DND-41 (cell line): ENCODE data around the gene RAD51B.

Source experiments
- ATAC-seq: fragments of 200-7000 bp; cut with Tn5 transposase; 3 replicates; pipeline ENCODE4 v1.9.1; 2021; ENCODE audit warnings: low read depth; ENCODE audit not compliant: insufficient read depth
- DNase-seq: peaks from one replicate; pipeline ENCODE4 v3.0.0-alpha.2; 2020
- H2AFZ ChIP-seq: 2 replicates; pipeline ENCODE4 v1.6.0; 2012; ENCODE audit warnings: low read depth, low read length
- H3K27ac ChIP-seq: 2 replicates; pipeline ENCODE4 v1.5.1; 2012; ENCODE audit warnings: low read length, inconsistent platforms
- H3K27me3 ChIP-seq: fragments of 200-600 bp; sonication (generic); 2 replicates; pipeline ENCODE4 v1.6.0; 2012; ENCODE audit warnings: low read length, mild to moderate bottlenecking, inconsistent platforms; ENCODE audit not compliant: insufficient read depth, poor library complexity
- H3K36me3 ChIP-seq: 2 replicates; pipeline ENCODE4 v1.5.1; 2012; ENCODE audit warnings: low read length, inconsistent platforms; ENCODE audit not compliant: insufficient read depth
- H3K4me1 ChIP-seq: 2 replicates; pipeline ENCODE4 v1.5.1; 2012; ENCODE audit warnings: mild to moderate bottlenecking, low read length; ENCODE audit not compliant: insufficient read depth
- H3K4me2 ChIP-seq: 2 replicates; pipeline ENCODE4 v1.6.0; 2012; ENCODE audit warnings: mild to moderate bottlenecking, moderate library complexity, low read length, inconsistent platforms; ENCODE audit not compliant: insufficient read depth
- H3K4me3 ChIP-seq, 2 experiments: fragments of 200-600 bp in 1 of 2; shearing (Covaris generic) in 1 of 2; 2 replicates each; pipeline ENCODE4 v1.5.1; 2012 to 2016; ENCODE audit warnings: inconsistent platforms in 2 of 2, low read length in 2 of 2, mild to moderate bottlenecking in 2 of 2, low read depth in 1 of 2, moderate library complexity in 1 of 2
- H3K79me2 ChIP-seq: 2 replicates; pipeline ENCODE4 v1.6.0; 2012; ENCODE audit warnings: low read length, inconsistent platforms; ENCODE audit not compliant: insufficient read depth
- H3K9ac ChIP-seq: 2 replicates; pipeline ENCODE4 v1.6.0; 2012; ENCODE audit warnings: low read depth, mild to moderate bottlenecking, inconsistent platforms, low read length, moderate library complexity
- H3K9me3 ChIP-seq: 2 replicates; pipeline ENCODE4 v1.5.1; 2012; ENCODE audit warnings: low read length, moderate library complexity, mild to moderate bottlenecking, inconsistent platforms; ENCODE audit not compliant: insufficient read depth, severe bottlenecking
- H4K20me1 ChIP-seq: 2 replicates; pipeline ENCODE4 v1.6.0; 2012; ENCODE audit warnings: low read length; ENCODE audit not compliant: insufficient read depth
- CTCF ChIP-seq: IDR thresholded peaks from 2 replicates; pipeline ENCODE4 v1.5.1; 2012; ENCODE audit warnings: borderline replicate concordance, low read length, moderate library complexity, mild to moderate bottlenecking; ENCODE audit not compliant: poor library complexity, severe bottlenecking; ENCODE audit errors: extremely low read depth
- EZH2 ChIP-seq: IDR thresholded peaks from 3 replicates; pipeline ENCODE4 v1.6.1; 2012; ENCODE audit warnings: borderline replicate concordance, low read depth, mild to moderate bottlenecking, moderate library complexity, low read length, inconsistent platforms; ENCODE audit not compliant: severe bottlenecking

Gene RAD51B

GRCh38 chr14:68532496-68532895 is 712.9 kb downstream of the RAD51B start:
- ATAC-seq = no peak

GRCh38 chr14:68534276-68534675 is 714.7 kb downstream of the RAD51B start:
- H2AFZ ChIP-seq = no peak overlapping the region
- H3K27ac ChIP-seq = no peak overlapping the region
- H3K27me3 ChIP-seq = no peaks in the 10 kb centered on the region
- H3K36me3 ChIP-seq = no peaks in the 10 kb centered on the region
- no peak overlapping the region for H3K4me2 ChIP-seq
- ATAC-seq (no peak), DNase-seq (no peak)
- no peak overlapping the region for H3K4me3 ChIP-seq
- TF ChIP-seq CTCF (no peak), EZH2 (no peak)
- no peak overlapping the region for H3K9ac ChIP-seq
- H3K79me2 ChIP-seq = no peaks in the 10 kb centered on the region
- peaks cover 19% of the 10 kb centered on the region for H3K9me3 ChIP-seq
- no peaks in the 10 kb centered on the region for H4K20me1 ChIP-seq
- H3K4me1 ChIP-seq = no peaks in the 10 kb centered on the region

More at GRCh38 chr14:68532496-68532895, 712.9 kb downstream of the RAD51B start:
- Histone ChIP-seq H3K27ac (no peak overlapping the region), H3K9ac (no peak overlapping the region), H3K4me3 (no peak overlapping the region), H2AFZ (no peak overlapping the region), H3K79me2 (no peaks in the 10 kb centered on the region), H3K9me3 (peaks cover 25% of the 10 kb centered on the region), H3K4me2 (no peak overlapping the region), H4K20me1 (no peaks in the 10 kb centered on the region), H3K27me3 (no peaks in the 10 kb centered on the region), H3K4me1 (no peaks in the 10 kb centered on the region), H3K36me3 (no peaks in the 10 kb centered on the region)
- DNase-seq = no peak
- TF ChIP-seq CTCF = no peak
- no peak for TF ChIP-seq EZH2

GRCh38 chr14:68535404-68536017 is 715.9 kb downstream of the RAD51B start:
- Histone ChIP-seq H3K27me3 (no peaks in the 10 kb centered on the region), H4K20me1 (no peaks in the 10 kb centered on the region), H3K4me2 (no peak overlapping the region), H3K9me3 (peaks cover 7% of the 10 kb centered on the region), H2AFZ (no peak overlapping the region), H3K9ac (no peak overlapping the region), H3K4me3 (no peak overlapping the region), H3K27ac (no peak overlapping the region), H3K79me2 (no peaks in the 10 kb centered on the region), H3K4me1 (no peaks in the 10 kb centered on the region), H3K36me3 (no peaks in the 10 kb centered on the region)
- no peak for ATAC-seq
- TF ChIP-seq CTCF (no peak), EZH2 (no peak)
- no peak for DNase-seq

- Histone ChIP-seq H3K9me3 (peaks cover 2% of the 10 kb centered on the region), H3K27me3 (no peaks in the 10 kb centered on the region), H3K9ac (no peak overlapping the region), H3K36me3 (no peaks in the 10 kb centered on the region), H2AFZ (no peak overlapping the region), H3K4me2 (no peak overlapping the region), H3K79me2 (no peaks in the 10 kb centered on the region), H4K20me1 (no peaks in the 10 kb centered on the region), H3K27ac (no peak overlapping the region), H3K4me1 (no peaks in the 10 kb centered on the region), H3K4me3 (no peak overlapping the region)
- DNase-seq = no peak
- no peak for ATAC-seq
- TF ChIP-seq CTCF = no peak
- TF ChIP-seq EZH2 = no peak
Observed at GRCh38 chr14:68536018-68536410, 716.4 kb downstream of the RAD51B start.
